Femur (tissue), 1 donor: ENCODE results near the gene CXXC4.

Source experiments
- DNase-seq: peaks from one replicate; pipeline ENCODE4 v3.0.0-alpha.2; 2017

The CXXC4 gene

GRCh38 chr4:104494822-104495559 is at the start of gene CXXC4:
Gene CXXC4 (minus strand): TSS chr4:104494894. CDS start chr4:104491802, 3,092 bp downstream.
- peak; percentile 86 for DNase-seq

GRCh38 chr4:104533156-104533555 is 38.5 kb upstream of the CXXC4 start:
- DNase-seq: no peak

GRCh38 chr4:104532677-104533076 is 38.0 kb upstream of the CXXC4 start:
- no peak for DNase-seq

GRCh38 chr4:104531390-104531789 is 36.7 kb upstream of the CXXC4 start:
- DNase-seq: no peak

- DNase-seq: no peak
Observed at GRCh38 chr4:104530426-104530825, 35.7 kb upstream of the CXXC4 start.

GRCh38 chr4:104524591-104524990 is 29.9 kb upstream of the CXXC4 start:
- no peak for DNase-seq

GRCh38 chr4:104524026-104524425 is 29.3 kb upstream of the CXXC4 start:
- DNase-seq: no peak

GRCh38 chr4:104519588-104519987 is 24.9 kb upstream of the CXXC4 start:
- no peak for DNase-seq

- no peak for DNase-seq
Observed at GRCh38 chr4:104516884-104517283, 22.2 kb upstream of the CXXC4 start.

- no peak for DNase-seq
Observed at GRCh38 chr4:104508224-104508623, 13.5 kb upstream of the CXXC4 start.

- DNase-seq: no peak
Observed at GRCh38 chr4:104507112-104507511, 12.4 kb upstream of the CXXC4 start.

GRCh38 chr4:104504536-104504935 is 9.8 kb upstream of the CXXC4 start:
- no peak for DNase-seq

- no peak for DNase-seq
Observed at GRCh38 chr4:104502471-104502870, 7.8 kb upstream of the CXXC4 start.

GRCh38 chr4:104501290-104501689 is 6.6 kb upstream of the CXXC4 start:
- no peak for DNase-seq

GRCh38 chr4:104500442-104500841 is 5.7 kb upstream of the CXXC4 start:
- DNase-seq: no peak

GRCh38 chr4:104494185-104494584 is 509 bp downstream of the CXXC4 start:
- DNase-seq: no peak

- no peak for DNase-seq
Observed at GRCh38 chr4:104493081-104493831, 1.4 kb downstream of the CXXC4 start.

GRCh38 chr4:104492183-104492771 is 2.4 kb downstream of the CXXC4 start:
- no peak for DNase-seq

GRCh38 chr4:104491481-104492182 is 3.1 kb downstream of the CXXC4 start:
- peak; percentile 64 for DNase-seq

- DNase-seq: peak; percentile 83
Observed at GRCh38 chr4:104490770-104491480, 3.8 kb downstream of the CXXC4 start.

GRCh38 chr4:104490096-104490769 is 4.5 kb downstream of the CXXC4 start:
- DNase-seq: no peak

GRCh38 chr4:104489731-104490095 is 5.0 kb downstream of the CXXC4 start:
- DNase-seq: no peak
